ENCODE data around the gene STING1.
A peak's percentile ranks its signal among the peaks of the same experiment; 100 is the strongest.

The STING1 gene

GRCh38 chr5:139439013-139439903 is 43.3 kb downstream of the STING1 start, which contains the start of gene DNAJC18:
TSS of gene DNAJC18 (minus strand) at chr5:139439525. CDS start at chr5:139439445, 80 bp downstream.
- DNase-seq (ENCODE audit: low spot score), result peak; percentile 94

GRCh38 chr5:139438707-139439012 is 43.9 kb downstream of the STING1 start:
- no peak for DNase-seq (ENCODE audit: low spot score)

GRCh38 chr5:139435676-139436075 is 46.9 kb downstream of the STING1 start:
- DNase-seq (ENCODE audit: low spot score), result no peak

- DNase-seq (ENCODE audit: low spot score), result no peak
Measured at GRCh38 chr5:139431706-139432105, 50.9 kb downstream of the STING1 start.

GRCh38 chr5:139430015-139430414 is 52.5 kb downstream of the STING1 start:
- DNase-seq (ENCODE audit: low spot score), result no peak

- DNase-seq (ENCODE audit: low spot score), result peak; percentile 63
Measured at GRCh38 chr5:139426203-139426885, 56.2 kb downstream of the STING1 start.

All from hepatic stellate cell (primary cell).